ENCODE data around the gene MYOF. TPM values are rescaled to one million over a fixed set of nuclear protein-coding genes. Genes with fewer than 3 reads are reported as not detected.
"Not testable (repeated sequence)": the region's sequence is repeated elsewhere in the genome, so short reads cannot be mapped to it uniquely, and the experiment has no call there.

MYOF gene
- total RNA-seq, 2 donors from 2014 or later = 24.3 to 33.0 TPM

DNA sequence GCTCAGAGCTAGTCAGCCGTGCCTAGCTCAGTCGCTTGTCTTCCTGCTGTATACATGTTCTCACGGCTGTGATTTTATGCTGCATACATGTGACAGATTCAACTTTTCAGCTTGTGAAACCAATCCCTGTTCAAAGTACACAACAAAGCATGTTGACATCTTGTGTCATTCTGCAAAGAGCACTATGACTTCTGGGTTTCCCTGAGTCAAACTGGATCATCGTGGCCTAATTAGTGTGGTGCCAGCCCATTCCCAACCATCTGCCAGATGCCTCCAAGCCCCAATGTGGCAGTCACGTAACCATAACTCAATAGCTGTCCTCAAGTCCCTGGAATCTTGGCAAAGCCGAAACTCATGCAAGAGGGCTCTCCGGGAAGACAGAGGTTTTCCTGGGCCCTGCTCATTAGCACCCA, 144.8 kb downstream of the MYOF start:
- intact Hi-C loops (cut with DNase I) = no loop called here
- ATAC-seq (no peak), DNase-seq (no peak)

DNA sequence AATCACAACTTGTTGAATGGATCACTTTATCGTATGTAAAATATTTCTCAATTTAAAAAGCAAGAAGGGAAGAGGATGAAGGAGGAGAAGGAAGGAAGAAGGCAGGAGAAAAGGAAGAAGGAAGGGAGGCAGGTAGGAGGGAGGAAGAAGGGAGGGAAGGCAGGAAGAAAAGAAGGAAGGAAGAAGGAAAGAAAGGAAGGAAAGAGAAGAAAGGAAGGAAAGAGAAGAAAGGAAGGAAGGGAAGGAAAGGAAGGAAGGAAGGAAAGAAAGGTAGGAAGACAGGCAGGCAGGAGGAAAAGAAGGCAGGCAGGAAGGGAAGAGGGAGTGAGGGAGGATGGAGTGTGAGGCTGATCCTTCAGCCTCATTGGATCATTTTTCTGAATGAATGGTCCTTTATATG, 145.5 kb downstream of the MYOF start:
- DNase-seq (no peak), ATAC-seq (no peak)
- intact Hi-C loops (cut with DNase I) = no loop called here

DNA sequence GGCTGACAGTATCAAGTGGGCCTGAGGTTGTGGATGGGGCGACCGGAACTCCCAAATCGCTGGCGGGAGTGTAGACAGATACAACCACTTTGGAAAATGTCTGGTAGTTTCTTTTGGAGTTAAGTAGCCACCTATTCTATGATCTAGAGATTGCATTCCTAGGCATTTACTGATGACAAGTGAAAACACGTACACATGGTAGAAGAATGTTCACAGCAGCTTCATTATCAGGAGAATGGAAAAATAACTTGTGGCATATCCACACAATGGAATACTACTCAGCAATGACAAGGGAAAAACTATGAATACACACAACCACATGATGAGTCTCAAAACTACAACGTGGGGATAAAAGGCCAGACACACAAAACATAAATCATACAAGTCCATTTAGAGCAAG, 146.0 kb downstream of the MYOF start:
- no peak for DNase-seq
- intact Hi-C loops (cut with DNase I) = no loop called here
- ATAC-seq = no peak

DNA sequence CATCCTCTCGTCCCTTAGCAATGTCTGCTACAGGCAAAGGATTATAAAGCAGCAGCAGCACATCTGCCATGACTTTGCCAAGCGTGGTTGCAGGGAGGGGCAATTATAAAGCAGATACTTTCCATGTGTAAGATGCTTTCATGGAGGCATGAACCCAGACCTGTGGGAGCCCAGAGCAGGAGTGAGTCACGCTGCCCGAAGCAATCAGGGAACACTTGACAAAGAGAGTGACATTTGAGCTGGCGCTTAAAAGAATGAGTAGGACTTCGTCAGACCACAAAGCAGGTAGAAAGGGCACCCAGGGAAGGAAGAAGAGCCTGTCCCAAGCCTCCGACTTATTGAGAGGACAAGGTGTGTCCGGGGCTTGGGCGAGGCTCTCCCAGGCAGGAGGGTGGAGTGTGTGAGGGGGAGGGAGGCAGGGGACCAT, 147.2 kb downstream of the MYOF start:
- DNase-seq (no peak), ATAC-seq (peak in 1 of 2 donors; percentile 45)
- intact Hi-C loops (cut with DNase I) = no loop called here

DNA sequence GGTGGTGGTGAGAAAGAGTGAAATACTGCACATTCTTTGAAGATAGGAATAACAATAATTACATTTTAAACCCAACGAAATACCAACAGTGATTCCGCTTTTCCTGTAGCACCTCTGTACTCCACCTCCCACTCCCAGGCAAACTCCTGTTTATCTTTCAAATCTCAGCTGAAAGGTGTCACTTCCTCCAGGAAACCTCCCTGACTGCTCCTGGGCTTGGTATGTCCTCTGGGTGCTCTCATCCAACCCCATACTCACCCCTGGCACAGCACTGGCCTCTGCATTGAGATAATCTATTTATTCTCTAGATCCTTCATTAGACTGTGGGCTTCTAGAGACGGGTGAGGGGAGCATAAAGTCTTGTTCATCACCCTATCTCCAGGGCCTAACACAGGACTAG, 148.0 kb downstream of the MYOF start:
- ATAC-seq (no peak), DNase-seq (no peak)
- intact Hi-C loops (cut with DNase I) = no loop called here

DNA sequence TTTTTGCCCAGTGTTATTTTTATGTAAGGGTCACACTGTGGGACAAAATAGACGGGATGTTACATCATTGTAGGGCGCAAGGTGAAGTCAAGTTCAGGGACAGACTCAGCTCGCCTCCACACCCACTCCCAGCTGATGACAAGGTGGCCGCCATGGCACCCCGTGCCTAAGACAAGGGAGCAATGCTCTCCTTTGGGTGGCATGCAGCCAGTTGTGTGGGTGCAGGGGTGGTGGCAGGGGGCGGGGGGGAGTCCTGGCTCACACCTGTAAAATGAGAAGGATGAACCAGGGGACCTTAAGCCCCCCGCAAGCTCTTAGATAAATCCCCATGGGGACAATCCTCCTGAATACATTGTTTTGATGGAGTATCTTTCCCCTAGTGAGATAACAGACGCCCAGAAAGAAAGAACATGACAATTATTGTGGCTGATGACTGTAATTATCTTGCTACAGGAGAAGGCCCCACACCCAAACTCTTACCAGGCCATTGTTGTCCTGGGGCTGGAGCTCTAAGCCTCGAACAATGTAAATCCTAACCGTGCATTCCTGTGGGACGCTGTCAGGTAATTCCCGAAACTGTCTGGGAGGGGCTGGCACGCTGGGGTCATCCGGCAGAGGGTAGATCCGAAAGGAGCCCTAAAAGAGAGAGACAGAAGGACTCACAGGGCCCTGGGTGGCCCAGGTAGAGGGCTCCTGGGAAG, 148.7 kb downstream of the MYOF start:
- DNase-seq (no peak), ATAC-seq (no peak)
- intact Hi-C loops (cut with DNase I) = no loop called here

DNA sequence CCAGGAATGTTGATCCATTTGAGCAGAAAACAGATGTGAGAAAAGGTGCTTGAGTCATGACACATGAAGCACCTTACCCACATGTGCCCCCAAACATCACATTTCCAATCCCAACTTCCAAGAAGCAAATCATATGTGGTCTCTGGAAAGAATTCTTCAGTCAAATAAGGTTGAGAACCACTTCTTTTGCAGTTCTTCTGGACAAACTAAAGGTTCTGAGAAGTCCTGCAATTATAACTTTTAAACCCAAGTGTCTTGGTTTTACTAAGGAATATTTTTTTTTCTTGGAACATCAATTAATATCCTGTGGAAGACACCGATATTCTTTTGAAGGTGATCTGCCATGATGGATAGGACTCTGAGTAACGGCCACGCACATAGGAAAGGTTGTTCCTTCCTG, 151.3 kb downstream of the MYOF start:
- no peak for ATAC-seq

DNA sequence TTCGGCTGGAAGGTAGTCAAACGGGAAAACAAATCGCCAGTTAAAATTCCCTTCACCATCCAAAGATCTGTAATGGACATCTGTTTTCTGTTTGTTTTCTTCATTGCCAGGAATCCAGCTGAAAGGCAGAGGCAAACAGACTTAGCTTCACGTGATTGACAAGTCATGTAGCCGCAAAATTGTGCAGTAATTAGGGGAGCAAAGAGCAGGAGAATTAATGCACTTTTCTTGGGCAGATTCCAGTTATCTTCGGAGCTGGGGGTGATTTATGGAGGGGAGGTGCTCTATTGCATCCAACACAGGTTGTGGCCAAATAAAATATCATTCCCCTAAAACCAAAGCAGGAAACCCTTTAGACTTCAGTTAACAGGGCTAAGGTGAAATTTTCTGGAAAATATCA, 162.2 kb downstream of the MYOF start:
- intact Hi-C loops (cut with DNase I) = no loop called here
- ATAC-seq (no peak), DNase-seq (no peak)

More for the DNA sequence above, 151.3 kb downstream of the MYOF start:
- DNase-seq = no peak
- intact Hi-C loops (cut with DNase I) = no loop called here

DNA sequence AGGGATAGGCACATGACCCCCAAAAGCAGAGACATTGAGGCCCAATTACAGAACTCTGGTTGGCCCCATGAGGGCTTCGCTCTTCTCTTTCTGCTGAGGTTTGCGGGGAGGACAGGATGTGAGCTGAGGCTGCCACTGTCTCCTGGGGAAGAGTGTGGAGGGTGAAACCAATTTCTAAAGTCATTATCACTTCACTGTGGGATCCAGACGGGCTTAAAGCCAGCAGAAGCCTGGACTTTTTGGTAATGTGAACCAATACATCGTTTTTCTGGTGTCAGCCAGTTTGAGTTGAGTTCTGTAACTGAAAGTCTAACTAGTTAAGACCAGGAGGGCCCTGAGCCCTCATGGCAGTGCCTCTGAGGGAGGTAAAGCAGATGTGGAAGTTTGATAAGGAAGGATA, 163.0 kb downstream of the MYOF start:
- DNase-seq (no peak), ATAC-seq (no peak)
- intact Hi-C loops (cut with DNase I) = no loop called here

DNA sequence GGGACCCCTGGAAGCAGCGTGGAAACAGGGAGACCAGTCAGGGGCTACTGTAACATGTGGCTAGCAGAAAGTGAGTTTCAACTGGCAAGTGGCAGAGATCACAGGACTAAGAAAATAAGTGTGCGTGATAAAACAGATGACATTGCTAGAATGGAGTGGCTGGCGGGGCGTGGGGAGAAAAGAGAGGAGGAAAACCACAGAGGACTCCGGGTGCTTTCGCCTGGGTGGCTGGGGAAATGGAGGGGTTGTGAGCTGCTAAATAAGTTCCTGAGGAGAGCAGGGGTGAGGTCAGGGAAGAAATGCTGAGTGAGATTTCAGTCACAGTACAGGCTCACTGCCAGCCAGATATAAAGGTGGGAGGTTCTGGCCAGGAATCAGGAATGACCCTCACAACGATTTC, 166.9 kb downstream of the MYOF start:
- no peak for DNase-seq
- intact Hi-C loops (cut with DNase I) = no loop called here

DNA sequence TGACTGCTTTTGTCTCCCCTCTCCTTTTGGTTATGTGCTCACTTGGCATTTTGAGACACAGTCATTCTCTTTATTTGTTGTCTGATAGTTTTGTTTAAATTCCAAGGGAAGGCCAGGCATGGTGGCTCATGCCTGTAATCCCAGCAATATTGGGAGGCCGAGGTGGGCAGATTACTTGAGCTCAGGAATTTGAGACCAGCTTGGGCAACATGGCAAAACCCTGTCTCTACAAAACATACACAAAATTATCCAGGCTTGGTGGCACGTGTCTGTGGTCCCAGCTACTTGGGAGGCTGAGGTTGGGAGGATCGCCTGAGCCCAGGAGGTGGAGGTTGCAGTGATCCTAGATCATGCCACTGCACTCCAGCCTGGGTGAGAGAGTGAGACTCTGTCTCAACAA, 167.5 kb downstream of the MYOF start:
- ATAC-seq, DNase-seq: not testable (repeated sequence)

More for the DNA sequence above, 166.9 kb downstream of the MYOF start:
- no peak for ATAC-seq

DNA sequence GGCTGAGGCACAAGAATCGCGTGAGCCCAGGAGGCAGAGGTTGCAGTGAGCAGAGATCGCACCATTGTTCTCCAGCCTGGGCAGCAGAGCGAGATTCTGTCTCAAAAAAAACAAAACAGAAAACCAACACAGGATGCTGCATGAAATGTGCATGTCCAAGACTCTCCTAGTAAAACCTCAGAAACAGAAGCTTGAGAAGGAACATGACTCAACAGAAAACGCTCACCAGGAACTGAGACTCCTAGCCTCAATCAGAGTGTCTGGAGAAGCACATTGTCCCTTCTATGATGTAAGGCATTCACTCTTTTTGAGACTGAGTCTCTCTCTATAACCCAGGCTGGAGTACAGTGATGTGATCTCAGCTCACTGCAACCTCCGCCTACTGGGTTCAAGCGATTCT, 168.3 kb downstream of the MYOF start:
- DNase-seq = no peak
- no peak for ATAC-seq
- intact Hi-C loops (cut with DNase I) = no loop called here

More for the DNA sequence above, 167.5 kb downstream of the MYOF start:
- intact Hi-C loops (cut with DNase I) = not testable (repeated sequence)

DNA sequence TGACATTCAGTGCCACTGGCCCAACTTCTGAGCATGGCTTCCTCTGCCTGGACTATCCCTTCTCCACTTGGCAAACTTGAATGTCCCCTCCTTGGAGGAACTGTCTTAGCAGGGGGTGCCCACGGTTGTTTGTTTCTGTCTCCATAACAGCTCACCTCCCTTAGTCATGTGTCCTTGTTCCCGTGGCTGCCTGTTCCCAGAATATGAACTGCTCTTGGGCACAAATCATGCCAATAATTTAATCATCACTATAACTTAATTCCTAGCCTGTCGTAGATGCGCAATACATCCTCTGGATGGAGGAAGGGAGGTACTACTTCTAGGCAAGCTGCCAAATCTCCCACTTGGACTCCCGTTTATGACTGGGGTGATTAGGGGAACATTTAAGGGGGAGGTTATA, 173.1 kb downstream of the MYOF start:
- DNase-seq (no peak), ATAC-seq (no peak)
- intact Hi-C loops (cut with DNase I) = no loop called here

DNA sequence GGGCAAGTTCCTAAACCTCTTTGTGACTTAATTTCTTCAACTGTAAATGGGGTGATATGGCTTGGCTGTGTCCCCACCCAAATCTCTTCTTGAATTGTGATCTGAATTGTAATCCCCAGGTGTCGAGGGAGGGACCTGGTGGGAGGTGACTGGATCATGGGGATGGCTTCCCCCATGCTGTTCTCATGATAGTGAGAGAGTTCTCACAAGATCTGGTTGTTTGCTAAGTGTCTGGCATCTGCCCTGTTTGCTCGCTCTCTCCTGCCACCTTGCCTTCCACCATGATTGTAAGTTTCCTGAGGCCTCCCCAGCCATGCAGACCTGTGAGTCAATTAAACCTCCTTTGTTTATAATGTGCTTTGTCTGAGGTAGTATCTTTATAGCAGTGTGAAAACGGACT, 177.0 kb downstream of the MYOF start:
- intact Hi-C loops (cut with DNase I) = no loop called here
- DNase-seq (no peak), ATAC-seq (no peak)

DNA sequence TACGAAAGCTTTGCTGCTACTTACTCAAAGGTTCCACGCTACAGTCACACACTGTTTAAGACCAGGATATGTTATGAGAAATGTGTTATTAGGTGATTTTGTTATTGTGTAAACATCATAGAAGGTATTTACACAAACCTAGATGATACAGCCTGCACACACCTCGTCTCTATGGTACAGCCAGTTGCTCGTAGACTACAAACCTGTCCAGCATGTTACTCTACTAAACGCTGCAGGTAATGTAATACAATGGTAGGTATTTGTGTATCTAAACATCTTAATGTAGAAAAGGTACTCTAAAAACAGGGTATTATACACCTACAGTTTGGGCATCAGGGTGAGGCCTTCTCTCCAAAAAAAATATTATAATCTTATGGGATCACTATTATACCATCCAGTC, 181.2 kb downstream of the MYOF start:
- no peak for ATAC-seq
- intact Hi-C loops (cut with DNase I) = no loop called here

DNA sequence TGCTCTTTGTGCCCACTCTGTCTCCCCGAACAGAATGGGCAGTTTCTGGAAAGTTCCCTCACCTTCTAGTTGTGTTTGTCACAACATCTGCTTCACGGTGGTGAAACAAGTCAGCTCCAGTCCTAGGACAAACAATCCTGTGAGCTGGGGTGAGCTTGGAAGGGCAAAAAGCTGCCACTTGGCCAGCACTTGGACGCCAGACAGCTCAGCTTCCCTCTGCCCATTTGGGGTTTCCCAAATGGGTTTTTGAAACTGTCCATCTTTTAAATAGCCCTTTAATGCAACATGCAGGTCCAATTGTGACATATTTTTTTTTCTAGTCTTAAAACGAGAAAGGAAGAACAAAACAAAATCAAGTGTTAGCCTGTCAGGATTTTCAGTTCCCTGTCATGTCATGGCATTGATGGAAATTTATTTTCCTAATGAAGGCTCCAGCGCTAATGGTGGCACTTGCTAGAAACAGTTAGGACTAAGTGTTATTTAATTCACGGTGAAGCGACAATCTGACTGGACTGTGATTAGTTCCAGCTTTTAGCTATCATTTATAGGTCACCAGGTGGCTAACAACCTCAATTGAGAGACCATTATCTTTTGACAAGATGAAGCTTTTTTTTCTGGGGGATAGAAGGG, 181.7 kb downstream of the MYOF start:
- peak in 1 of 2 donors; percentile 19 for ATAC-seq
- intact Hi-C loops (cut with DNase I) = no loop called here

More for the DNA sequence above, 181.2 kb downstream of the MYOF start:
- no peak for DNase-seq

DNA sequence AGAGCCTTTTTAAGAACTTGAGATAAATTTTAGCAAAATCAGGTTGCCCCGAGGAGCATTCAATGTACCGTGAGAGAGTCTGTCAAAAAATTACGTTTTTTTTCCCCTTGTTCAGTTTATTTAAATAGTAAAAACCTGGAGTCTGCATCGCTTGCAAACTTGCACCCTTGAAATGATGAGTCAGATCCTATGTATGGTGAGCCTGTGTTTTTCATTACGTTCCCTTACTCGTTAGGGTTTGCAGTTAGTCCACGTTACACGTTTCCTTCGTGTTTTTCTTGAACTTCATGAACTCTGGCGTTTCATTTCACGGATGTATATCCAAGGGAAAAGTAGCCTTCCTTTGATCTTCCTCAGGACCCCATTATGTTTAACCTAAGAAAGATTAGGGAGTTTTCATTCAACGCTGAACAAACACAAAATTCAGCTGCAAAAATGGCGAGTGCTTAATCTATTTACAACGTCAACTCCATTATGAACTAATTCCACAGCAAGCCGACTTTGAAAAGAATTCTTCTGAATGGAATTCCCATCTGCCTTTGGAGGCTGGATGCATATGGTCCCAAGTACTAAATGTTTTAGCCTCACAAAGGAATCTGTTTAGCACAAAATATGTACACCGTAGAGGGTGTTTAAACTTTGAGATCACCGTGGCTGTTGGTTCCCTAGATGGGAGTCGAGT, 182.4 kb downstream of the MYOF start:
- DNase-seq (no peak), ATAC-seq (no peak)
- intact Hi-C loops (cut with DNase I) = no loop called here

More for the DNA sequence above, 181.7 kb downstream of the MYOF start:
- no peak for DNase-seq

DNA sequence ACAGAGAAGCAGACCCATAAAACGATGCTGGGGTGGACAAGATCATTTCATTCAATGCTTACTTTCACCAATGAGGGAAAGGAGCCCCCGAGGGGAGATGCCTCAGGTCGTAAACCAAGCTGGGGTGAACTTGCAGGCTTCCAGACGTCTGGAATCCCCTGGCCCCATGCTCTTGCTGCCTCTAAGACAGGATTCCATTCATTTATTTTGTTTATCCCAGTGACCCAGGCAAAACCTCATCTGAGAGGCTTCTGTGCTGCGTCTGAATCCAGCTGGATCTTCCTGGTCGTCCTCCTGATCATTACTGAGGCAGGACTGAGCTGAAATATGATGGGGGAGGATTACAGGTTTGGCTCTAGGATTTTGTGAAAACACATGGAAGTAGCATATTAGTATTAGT, 182.9 kb downstream of the MYOF start:
- ATAC-seq = no peak
- DNase-seq = no peak
- intact Hi-C loops (cut with DNase I) = no loop called here

DNA sequence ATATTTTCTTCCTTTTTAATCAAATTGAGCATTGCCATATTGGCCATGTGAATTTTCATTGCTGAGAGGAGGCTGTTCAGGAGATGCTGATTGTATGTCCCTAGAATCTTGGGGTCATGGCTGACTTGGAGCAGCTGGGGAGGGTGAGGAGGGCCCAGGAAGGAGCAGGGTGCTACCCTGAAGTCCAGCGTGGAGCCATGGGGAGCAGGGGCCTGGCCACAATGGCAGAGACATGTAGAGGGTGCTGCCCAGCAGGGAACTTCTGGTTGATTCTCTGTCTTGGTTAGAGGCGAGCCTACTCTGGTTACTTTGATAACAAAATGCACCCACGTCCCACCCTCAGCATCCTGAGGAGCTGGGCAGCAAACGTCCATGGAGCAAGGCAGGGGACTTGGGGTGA, 186.0 kb downstream of the MYOF start:
- DNase-seq = no peak
- ATAC-seq = no peak
- intact Hi-C loops (cut with DNase I) = no loop called here

DNA sequence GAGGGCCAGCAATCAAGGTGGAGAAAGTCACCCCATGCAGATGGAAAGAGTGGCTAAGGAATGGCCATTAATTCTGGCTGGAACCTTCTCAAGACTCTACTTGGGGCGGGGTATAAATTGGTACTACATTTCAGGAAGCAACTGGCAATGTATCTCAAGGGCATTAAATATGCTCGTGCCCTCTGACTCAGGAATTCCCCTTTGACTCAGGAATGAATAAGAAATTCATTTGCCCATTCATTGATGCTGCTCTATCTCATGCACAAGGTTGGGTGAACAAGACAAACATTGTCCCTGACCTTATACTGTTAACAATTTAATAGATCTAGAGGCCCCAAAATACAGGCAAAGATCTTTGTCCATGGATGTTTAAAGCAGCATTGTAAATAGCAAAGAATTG, 188.1 kb downstream of the MYOF start:
- DNase-seq = no peak
- intact Hi-C loops (cut with DNase I) = no loop called here

More for the DNA sequence above, 188.1 kb downstream of the MYOF start:
- no peak for ATAC-seq

All from left cardiac atrium (tissue), 4 donors.